MM.1S (cell line): ENCODE data around the gene EID3.
"Not testable (repeated sequence)": the region's sequence is repeated elsewhere in the genome, so short reads cannot be mapped to it uniquely, and the experiment has no call there.

Experiments used
- EZH2 ChIP-seq: fragments of 300-600 bp; sonication (generic); optimal IDR thresholded peaks from 2 replicates; pipeline ENCODE3; 2017; ENCODE audit warnings: low read depth, mild to moderate bottlenecking, antibody characterized with exemption, low read length, mixed read lengths
- EZH2phosphoT487 ChIP-seq: fragments of 300-600 bp; sonication (generic); IDR thresholded peaks from 2 replicates; pipeline ENCODE4 v1.6.1; 2018; ENCODE audit warnings: antibody characterized with exemption, low read length
- TF ChIP-seq, protein P1 (sequence below): fragments of 300-600 bp; sonication (generic); IDR thresholded peaks from 2 replicates; pipeline ENCODE4 v1.5.1; 2016; ENCODE audit warnings: antibody characterized with exemption, low read length, mixed read lengths

DNA sequence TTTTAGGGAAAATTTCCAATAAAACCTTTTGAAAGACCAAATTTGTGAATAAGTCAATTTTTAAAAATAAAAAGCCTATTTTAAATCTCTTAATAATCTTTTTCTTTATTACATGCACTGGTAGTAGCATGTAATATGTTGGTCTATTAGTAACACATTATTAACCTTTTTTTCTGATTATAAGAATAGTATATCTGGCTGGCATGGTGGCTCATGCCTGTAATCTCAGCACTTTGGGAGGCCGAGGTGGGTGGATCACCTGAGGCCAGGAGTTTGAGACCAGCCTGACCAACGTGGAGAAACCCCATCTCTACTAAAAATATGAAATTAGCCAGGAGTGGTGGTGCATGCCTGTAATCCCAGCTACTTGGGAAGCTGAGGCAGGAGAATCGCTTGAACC is 28.7 kb downstream of the EID3 start:
- TF ChIP-seq, protein P1, sequence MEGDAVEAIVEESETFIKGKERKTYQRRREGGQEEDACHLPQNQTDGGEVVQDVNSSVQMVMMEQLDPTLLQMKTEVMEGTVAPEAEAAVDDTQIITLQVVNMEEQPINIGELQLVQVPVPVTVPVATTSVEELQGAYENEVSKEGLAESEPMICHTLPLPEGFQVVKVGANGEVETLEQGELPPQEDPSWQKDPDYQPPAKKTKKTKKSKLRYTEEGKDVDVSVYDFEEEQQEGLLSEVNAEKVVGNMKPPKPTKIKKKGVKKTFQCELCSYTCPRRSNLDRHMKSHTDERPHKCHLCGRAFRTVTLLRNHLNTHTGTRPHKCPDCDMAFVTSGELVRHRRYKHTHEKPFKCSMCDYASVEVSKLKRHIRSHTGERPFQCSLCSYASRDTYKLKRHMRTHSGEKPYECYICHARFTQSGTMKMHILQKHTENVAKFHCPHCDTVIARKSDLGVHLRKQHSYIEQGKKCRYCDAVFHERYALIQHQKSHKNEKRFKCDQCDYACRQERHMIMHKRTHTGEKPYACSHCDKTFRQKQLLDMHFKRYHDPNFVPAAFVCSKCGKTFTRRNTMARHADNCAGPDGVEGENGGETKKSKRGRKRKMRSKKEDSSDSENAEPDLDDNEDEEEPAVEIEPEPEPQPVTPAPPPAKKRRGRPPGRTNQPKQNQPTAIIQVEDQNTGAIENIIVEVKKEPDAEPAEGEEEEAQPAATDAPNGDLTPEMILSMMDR: not testable (repeated sequence)
- TF ChIP-seq EZH2phosphoT487, EZH2: not testable (repeated sequence)
